ENCODE results near the gene TRIP12. TPM values are rescaled to one million over a fixed set of nuclear protein-coding genes. Genes with fewer than 3 reads are reported as not detected.
"Not testable (repeated sequence)": the region's sequence is repeated elsewhere in the genome, so short reads cannot be mapped to it uniquely, and the experiment has no call there.

The TRIP12 gene
- total RNA-seq, 2 donors from 2014 or later: 179 to 202 TPM

GRCh38 chr2:229749779-229750178, 172.0 kb downstream of the TRIP12 start:
- no peaks in the 10 kb centered on the region for H3K9me3 ChIP-seq (ENCODE audit: control insufficient read depth, low read length, poor library complexity, severe bottlenecking)
- ATAC-seq (no peak), DNase-seq (no peak)
- Mint-ChIP-seq H3K4me3 (no peak overlapping the region), H3K36me3 (ENCODE audit: low read depth) (no peaks in the 10 kb centered on the region), H3K4me1 (no peaks in the 10 kb centered on the region), H3K27me3 (peaks cover 7% of the 10 kb centered on the region), H3K27ac (no peak overlapping the region)

GRCh38 chr2:229748950-229749349, 172.9 kb downstream of the TRIP12 start:
- Mint-ChIP-seq H3K36me3 (ENCODE audit: low read depth) (no peaks in the 10 kb centered on the region), H3K4me3 (no peak overlapping the region), H3K4me1 (no peaks in the 10 kb centered on the region), H3K27ac (no peak overlapping the region), H3K27me3 (peaks cover 7% of the 10 kb centered on the region)
- DNase-seq (no peak), ATAC-seq (no peak)
- H3K9me3 ChIP-seq (ENCODE audit: control insufficient read depth, low read length, poor library complexity, severe bottlenecking): no peaks in the 10 kb centered on the region

- not testable (repeated sequence) for H3K27me3 Mint-ChIP-seq; H3K9me3 ChIP-seq (ENCODE audit: control insufficient read depth, low read length, poor library complexity, severe bottlenecking); H3K27ac Mint-ChIP-seq; H3K4me1 Mint-ChIP-seq; DNase-seq; H3K36me3 Mint-ChIP-seq (ENCODE audit: low read depth); ATAC-seq; H3K4me3 Mint-ChIP-seq
Observed at GRCh38 chr2:229742691-229743090, 179.1 kb downstream of the TRIP12 start.

GRCh38 chr2:229740279-229740678, 181.5 kb downstream of the TRIP12 start:
- H3K9me3 ChIP-seq (ENCODE audit: control insufficient read depth, low read length, poor library complexity, severe bottlenecking): peaks cover 3% of the 10 kb centered on the region
- Mint-ChIP-seq H3K4me1 (no peaks in the 10 kb centered on the region), H3K36me3 (ENCODE audit: low read depth) (no peaks in the 10 kb centered on the region), H3K27ac (no peak overlapping the region), H3K27me3 (peaks cover 2% of the 10 kb centered on the region), H3K4me3 (no peak overlapping the region)
- DNase-seq (no peak), ATAC-seq (no peak)

DNA sequence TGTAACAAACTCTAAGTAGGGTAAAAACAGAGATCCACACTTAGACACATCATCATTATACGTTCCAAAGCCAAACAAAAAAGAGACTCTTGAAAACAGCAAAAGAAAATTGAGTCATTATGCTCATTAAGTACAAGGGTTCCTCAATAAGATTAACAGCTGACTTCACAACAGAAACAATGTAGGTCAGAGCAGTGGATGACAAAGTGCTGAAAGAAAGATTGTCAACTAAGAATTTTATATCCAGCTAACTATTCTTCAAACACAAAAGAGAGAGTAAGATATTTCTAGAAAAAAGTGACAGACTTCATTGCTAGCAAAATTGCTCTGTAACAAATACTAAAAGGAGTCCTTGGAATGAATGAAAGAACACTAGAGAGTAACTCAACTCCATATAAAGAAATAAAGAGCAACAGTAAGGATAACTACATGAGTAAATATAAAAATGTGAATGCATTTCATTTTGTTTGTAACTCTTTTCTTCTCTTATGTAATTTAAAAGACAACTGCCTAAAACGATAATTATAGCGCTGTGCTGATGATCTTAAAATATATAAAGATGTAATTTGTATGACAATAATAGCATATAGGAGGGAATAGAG, 183.7 kb downstream of the TRIP12 start:
- peaks cover 3% of the 10 kb centered on the region for H3K9me3 ChIP-seq (ENCODE audit: control insufficient read depth, low read length, poor library complexity, severe bottlenecking)
- Mint-ChIP-seq H3K4me1 (no peaks in the 10 kb centered on the region), H3K36me3 (ENCODE audit: low read depth) (no peaks in the 10 kb centered on the region), H3K27me3 (peaks cover under 1% of the 10 kb centered on the region), H3K4me3 (no peak overlapping the region), H3K27ac (no peak overlapping the region)
- DNase-seq (no peak), ATAC-seq (no peak)

- ATAC-seq (no peak), DNase-seq (no peak)
- H3K4me3 Mint-ChIP-seq: no peak overlapping the region
- H3K4me1 Mint-ChIP-seq: no peaks in the 10 kb centered on the region
- no peak overlapping the region for H3K27ac Mint-ChIP-seq
- peaks cover 2% of the 10 kb centered on the region for H3K36me3 Mint-ChIP-seq (ENCODE audit: low read depth)
- H3K9me3 ChIP-seq (ENCODE audit: control insufficient read depth, low read length, poor library complexity, severe bottlenecking): peaks cover 3% of the 10 kb centered on the region
- peaks cover 15% of the 10 kb centered on the region for H3K27me3 Mint-ChIP-seq
Observed at GRCh38 chr2:229734410-229734809, 187.4 kb downstream of the TRIP12 start.

DNA sequence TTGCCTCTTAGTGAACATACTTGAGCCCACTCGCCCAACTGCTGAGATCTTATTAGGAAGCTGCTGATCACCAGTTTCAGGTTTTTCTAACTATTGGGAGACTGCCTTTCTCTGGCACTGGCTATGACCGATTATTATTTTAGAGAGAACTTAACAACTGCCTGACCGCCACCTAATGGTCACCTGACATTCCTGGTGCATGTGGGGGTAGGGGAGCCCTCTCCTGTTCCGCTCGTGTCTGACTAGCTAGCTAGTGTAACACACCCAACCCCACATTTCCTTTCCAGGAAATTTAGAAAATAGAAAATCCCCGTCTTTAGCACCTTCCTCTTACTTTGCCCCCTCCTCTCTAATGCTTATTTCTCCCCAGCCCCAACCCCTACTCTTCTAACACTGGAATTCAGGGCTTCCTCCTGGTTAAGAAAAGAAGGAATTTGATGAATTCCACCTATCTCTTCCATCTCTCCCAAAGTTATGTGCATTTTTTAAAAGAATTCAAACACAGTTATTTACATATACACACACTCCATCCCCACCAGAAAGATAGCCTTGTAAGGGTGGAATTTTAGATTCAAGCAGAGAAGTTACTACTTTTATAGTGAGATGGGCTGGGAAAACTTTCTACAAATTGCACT, 188.1 kb downstream of the TRIP12 start:
- H3K36me3 Mint-ChIP-seq (ENCODE audit: low read depth): peaks cover 2% of the 10 kb centered on the region
- H3K27me3 Mint-ChIP-seq: peaks cover 16% of the 10 kb centered on the region
- peaks cover 3% of the 10 kb centered on the region for H3K9me3 ChIP-seq (ENCODE audit: control insufficient read depth, low read length, poor library complexity, severe bottlenecking)
- no peak overlapping the region for H3K27ac Mint-ChIP-seq
- ATAC-seq: no peak
- DNase-seq: no peak
- H3K4me3 Mint-ChIP-seq: no peak overlapping the region
- H3K4me1 Mint-ChIP-seq: no peaks in the 10 kb centered on the region

- Mint-ChIP-seq H3K4me1 (no peaks in the 10 kb centered on the region), H3K27ac (no peak overlapping the region), H3K27me3 (peaks cover 21% of the 10 kb centered on the region), H3K4me3 (no peak overlapping the region), H3K36me3 (ENCODE audit: low read depth) (peaks cover 2% of the 10 kb centered on the region)
- ATAC-seq (no peak), DNase-seq (no peak)
- H3K9me3 ChIP-seq (ENCODE audit: control insufficient read depth, low read length, poor library complexity, severe bottlenecking): peaks cover 3% of the 10 kb centered on the region
Observed at GRCh38 chr2:229732897-229733296, 188.9 kb downstream of the TRIP12 start.

GRCh38 chr2:229731916-229732315, 189.9 kb downstream of the TRIP12 start:
- Mint-ChIP-seq H3K36me3 (ENCODE audit: low read depth) (peaks cover 2% of the 10 kb centered on the region), H3K27ac (no peak overlapping the region), H3K4me1 (no peaks in the 10 kb centered on the region), H3K27me3 (peaks cover 21% of the 10 kb centered on the region), H3K4me3 (no peak overlapping the region)
- ATAC-seq (no peak), DNase-seq (no peak)
- H3K9me3 ChIP-seq (ENCODE audit: control insufficient read depth, low read length, poor library complexity, severe bottlenecking): no peaks in the 10 kb centered on the region

- peaks cover 2% of the 10 kb centered on the region for H3K36me3 Mint-ChIP-seq (ENCODE audit: low read depth)
- DNase-seq: no peak
- no peaks in the 10 kb centered on the region for H3K4me1 Mint-ChIP-seq
- peaks cover 24% of the 10 kb centered on the region for H3K27me3 Mint-ChIP-seq
- ATAC-seq: no peak
- H3K4me3 Mint-ChIP-seq: no peak overlapping the region
- H3K9me3 ChIP-seq (ENCODE audit: control insufficient read depth, low read length, poor library complexity, severe bottlenecking): no peaks in the 10 kb centered on the region
- no peak overlapping the region for H3K27ac Mint-ChIP-seq
Observed at GRCh38 chr2:229731363-229731762, 190.4 kb downstream of the TRIP12 start.

GRCh38 chr2:229728370-229728769, 193.4 kb downstream of the TRIP12 start:
- peaks cover 2% of the 10 kb centered on the region for H3K36me3 Mint-ChIP-seq (ENCODE audit: low read depth)
- no peaks in the 10 kb centered on the region for H3K4me1 Mint-ChIP-seq
- H3K4me3 Mint-ChIP-seq: no peak overlapping the region
- H3K9me3 ChIP-seq (ENCODE audit: control insufficient read depth, low read length, poor library complexity, severe bottlenecking): no peaks in the 10 kb centered on the region
- DNase-seq: no peak
- H3K27me3 Mint-ChIP-seq: peaks cover 44% of the 10 kb centered on the region
- ATAC-seq: no peak
- no peak overlapping the region for H3K27ac Mint-ChIP-seq

DNA sequence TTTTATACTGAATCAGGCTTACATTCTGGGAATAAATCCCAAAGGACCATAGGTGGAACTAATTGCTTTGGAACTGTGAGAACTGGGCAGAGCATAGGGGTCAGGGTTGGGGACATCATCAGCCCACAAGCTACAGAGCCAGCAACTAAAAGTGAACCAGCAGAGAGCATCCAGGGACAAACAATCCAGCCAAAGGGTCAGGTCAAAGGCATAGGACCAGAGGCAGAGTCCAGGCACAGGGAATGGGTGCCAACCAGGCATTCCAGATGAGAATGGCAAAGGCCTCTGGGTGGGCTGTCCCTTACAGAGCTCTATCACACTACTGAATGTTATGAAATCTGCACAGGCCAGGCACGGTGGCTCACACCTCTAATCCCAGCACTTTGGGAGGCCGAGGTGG, 195.2 kb downstream of the TRIP12 start:
- no peaks in the 10 kb centered on the region for H3K9me3 ChIP-seq (ENCODE audit: control insufficient read depth, low read length, poor library complexity, severe bottlenecking)
- Mint-ChIP-seq H3K27ac (no peak overlapping the region), H3K4me1 (no peaks in the 10 kb centered on the region), H3K27me3 (peaks cover 46% of the 10 kb centered on the region), H3K4me3 (no peak overlapping the region), H3K36me3 (ENCODE audit: low read depth) (no peaks in the 10 kb centered on the region)
- no peak for ATAC-seq
- no peak for DNase-seq

DNA sequence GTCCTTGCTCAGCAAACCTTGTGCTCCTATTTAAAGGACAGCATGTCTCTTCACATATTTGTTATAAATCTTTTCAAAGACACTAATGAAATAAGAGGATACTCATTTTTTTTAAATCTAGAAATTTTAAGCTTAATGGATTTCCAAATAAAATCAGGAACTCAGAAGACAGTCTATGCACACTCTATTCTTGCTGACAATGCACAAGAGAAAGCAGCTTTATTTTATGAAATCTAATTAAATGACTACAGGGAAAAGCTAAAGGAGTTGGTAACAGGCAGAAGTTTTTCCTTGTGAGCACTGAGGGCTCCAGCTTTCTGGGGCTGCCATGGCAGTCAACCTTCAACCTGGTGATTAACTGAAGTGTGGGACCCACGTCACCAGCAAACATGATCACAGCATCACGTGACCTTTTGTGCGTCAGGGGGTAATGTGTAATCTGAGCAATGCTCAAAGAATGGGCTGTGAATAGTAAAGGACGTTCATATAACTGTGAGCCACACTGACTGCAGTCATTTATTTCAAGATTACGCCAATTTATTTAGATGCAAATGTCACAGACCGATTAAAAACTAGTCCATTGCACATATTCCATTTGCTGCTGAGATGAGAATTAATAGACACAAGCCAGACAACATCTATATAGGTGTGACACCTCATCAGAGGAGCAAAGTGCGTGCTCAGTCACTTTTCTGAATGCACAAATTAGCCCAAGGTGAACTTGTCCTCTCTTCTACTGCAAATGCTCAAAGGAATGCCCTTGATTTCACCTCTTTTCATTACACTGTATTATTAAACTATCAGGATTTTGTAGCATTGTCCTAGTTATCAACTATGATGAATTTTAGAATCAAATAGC, 195.9 kb downstream of the TRIP12 start:
- Mint-ChIP-seq H3K4me3 (no peak overlapping the region), H3K4me1 (no peaks in the 10 kb centered on the region), H3K36me3 (ENCODE audit: low read depth) (no peaks in the 10 kb centered on the region), H3K27me3 (peaks cover 46% of the 10 kb centered on the region), H3K27ac (no peak overlapping the region)
- DNase-seq (no peak), ATAC-seq (no peak)
- no peaks in the 10 kb centered on the region for H3K9me3 ChIP-seq (ENCODE audit: control insufficient read depth, low read length, poor library complexity, severe bottlenecking)

Measured in T-helper 17 cell (primary cell).